NCI-H1105 treated with DMSO at 0.1 percent for 48 hours (cell line): ENCODE measurements around the gene PEX14.

Experiments used
- DNase-seq: peaks from one replicate; lab custom pipeline; 2025; lab: John Stamatoyannopoulos, UW

PEX14 gene

DNA sequence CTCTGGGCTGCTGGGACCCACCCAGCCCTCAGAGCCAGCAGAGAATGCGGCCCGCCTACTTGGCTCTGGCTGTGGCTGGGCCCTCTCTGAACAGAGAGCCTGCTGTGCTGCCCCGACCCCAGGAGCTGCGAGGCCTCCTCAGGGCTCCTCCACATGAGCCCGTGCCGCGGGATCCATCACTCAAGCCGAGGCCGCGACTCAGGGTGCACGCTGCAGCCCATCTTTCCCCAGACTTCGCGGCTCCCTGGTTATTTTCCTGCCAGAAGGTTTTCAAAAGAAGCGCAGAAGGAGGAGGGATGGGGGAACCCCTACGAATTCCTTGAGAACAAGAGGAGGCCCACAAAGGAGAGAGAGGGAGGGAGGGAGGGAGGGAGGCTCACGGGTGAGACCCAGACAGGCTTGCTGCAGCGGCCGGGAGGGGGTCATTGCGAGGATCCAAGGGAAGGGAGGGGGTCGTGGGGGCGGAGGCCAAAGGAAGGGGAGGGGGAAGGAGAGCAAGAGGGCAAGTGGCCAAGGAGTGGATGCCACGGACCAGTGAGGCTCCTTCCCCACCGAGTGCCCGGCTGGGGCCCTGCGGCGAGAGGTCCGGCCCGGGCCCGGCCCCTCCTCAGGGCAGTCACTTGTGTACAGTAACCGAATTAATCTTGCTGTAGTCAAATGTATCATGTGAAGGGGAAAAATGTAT lies 174.9 kb downstream of the PEX14 start:
- DNase-seq: no peak

GRCh38 chr1:10650556-10651388 lies 176.0 kb downstream of the PEX14 start:
- no peak for DNase-seq

GRCh38 chr1:10651389-10651766 lies 176.6 kb downstream of the PEX14 start:
- DNase-seq: no peak

DNA sequence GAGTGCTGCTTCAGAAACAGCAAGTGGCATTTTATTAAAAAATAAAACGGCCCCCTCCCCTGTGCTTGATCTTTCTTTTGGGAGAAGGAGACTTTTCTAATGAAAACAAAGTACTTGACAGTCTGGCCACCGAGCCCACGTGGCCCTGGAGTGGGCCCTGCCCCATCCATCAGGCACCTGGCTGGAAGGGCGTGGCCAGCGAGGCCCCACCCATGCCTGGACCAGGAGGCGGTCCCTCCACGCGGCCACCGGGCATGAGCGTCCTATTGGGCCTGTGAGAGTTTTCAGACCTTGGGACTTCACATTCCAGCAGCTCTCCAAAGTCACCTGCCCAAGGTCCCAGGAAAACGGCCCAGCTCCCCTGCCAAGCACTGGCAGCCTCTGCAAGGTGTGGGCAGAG lies 177.0 kb downstream of the PEX14 start:
- DNase-seq: no peak

DNA sequence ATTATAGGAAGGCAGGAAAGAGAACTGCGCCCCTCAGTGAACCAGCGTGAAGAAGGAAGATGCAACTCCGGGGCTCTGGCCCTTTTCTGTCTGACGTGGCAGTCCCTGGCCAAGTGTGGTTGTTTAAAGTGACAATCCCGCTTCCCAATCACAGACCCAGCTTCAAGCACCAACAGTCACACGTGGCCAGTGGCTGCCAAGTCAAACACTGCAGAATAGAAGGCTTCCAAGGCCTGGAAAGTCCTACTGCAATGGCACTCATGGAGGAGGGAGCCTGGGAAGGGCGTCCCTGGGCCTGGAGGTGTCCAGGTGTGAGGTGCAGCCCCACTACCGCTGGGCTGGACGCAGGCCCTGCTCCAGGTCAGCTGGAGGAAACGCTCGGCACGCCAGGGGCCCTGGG lies 177.9 kb downstream of the PEX14 start:
- no peak for DNase-seq

DNA sequence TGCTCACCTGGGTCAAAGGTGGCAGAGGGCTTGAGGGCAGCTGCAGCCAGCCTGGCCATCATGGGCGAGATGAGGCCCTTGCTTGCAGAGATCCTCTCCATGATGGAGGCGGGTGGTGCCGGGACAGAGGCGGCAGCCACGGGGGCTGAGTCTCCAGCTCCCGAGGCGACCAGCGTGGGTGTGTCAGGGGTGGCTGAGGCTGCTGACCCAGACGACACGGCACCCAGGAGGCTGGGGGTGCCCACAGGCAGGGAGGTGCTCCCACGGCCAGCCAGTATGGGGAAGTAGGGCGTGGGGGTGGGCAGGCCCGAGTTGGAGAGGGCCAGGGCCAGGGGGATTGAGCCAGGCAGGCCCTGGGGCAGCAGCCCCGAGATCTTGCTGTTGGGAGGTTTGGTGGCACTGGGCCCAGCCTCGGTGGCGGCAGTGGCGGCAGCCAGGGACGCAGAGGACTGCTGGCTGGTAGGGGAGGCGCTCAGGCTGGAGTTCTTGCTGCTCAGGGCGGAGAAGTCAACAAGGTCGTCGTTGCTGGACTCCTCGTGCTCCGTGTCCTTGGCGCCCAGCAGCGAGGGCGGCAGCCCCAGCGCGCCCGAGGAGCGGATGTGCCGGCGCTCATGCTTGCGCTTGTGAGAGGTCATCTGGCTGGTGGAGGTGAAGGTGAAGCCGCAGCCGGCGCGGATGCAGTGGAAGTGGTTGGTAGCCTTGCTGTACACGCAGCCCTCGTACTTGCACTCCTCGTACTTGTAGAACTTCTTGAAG lies 178.8 kb downstream of the PEX14 start:
- no peak for DNase-seq

GRCh38 chr1:10655002-10655401 lies 180.3 kb downstream of the PEX14 start:
- DNase-seq: no peak

GRCh38 chr1:10656431-10656830 lies 181.7 kb downstream of the PEX14 start:
- DNase-seq: no peak

- no peak for DNase-seq
Measured at GRCh38 chr1:10657088-10657847, 182.5 kb downstream of the PEX14 start.

DNA sequence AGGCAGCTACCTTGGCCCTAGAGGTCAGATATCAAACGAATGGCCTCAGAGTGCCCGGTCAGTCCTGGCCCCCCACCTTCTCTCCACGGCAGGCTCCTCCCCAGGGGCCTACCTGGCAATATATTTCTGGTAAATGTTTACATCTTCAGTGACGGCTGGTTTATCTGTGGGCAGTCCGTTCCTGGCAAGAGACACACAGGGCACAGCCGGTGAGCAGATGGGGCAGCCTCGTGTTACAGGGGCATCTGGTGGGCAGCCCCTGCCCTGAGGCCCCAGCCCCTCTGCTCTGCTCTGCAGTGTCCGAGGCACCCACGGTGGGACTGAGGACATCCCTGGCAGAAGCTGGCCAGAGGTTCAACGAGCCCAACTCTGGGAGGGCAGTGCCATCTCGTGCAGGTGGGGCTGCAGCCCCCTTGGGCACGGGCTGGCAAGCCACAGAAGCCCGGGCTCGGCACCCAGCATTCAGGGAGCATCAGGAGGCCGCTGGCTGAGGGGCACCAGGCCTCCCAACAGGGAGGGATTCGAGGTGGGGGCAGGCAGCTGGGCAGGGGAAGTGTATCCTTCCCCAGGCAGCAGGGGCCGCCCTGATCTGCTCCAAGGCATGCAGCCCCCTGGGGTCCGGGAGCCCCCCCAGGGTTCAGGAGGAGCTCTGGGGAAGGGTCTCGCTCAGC lies 183.8 kb downstream of the PEX14 start:
- no peak for DNase-seq

DNA sequence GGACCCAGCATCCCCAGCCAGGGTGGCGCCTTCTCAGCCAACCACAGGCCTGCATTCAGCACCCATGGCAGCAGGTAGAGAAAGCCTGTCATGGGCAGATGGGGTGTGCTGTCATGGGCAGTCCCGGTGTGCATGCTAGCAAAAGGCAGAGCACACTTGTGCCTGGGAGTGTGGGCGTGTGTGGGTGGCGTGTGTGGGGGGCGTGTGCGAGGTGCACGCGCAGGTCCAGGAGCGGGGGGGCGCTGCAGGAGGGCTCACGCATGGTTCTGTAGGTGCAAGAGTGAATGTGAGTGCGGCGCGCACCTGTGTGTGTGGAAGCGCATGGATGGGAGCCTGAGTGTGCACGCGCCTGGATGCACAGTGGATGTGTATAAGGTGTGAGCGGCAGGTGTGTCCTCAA lies 184.5 kb downstream of the PEX14 start:
- DNase-seq: no peak

DNA sequence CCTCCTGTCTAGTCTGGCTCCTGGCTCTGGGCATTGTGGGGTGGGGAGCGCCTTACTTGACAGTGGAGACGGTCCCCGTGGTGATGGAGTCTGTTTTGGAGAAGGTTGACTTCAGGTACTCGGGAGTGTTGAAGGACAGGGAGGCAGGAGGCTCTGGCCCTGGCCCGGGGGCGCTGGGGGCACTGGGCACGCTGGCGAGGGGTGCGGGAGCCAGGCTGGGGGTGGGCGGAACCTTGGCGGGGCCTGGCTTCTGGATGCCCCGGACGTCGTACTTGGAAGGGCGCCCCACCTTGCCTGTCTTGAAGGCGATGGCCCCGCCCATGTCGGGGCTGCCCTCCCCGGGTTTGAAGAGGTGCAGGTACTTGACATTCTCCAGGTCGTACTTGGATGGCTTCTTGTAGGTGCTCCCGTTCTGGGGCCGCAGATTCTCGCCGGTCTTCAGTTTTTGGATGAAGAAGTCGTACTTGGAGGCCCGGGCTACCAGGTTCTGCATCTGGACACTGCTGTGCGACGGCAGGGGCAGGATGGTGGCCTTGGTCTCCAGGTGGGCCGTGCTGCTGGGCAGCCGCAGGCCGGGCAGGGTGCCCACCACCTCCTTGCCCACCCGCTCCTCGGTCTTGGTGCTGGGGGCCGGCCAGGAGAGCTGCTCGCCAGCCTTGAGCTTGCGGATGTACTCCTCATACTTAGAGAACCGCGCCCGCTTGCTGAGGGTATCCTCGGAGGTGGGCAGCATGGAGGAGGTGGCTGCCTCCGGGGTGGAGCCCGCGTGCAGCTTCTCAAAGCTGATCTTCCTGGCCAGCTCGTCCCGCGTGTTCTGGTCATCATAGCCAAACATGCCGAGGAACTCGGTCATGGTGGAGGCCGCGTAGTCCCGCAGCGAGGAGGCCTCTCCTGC lies 185.1 kb downstream of the PEX14 start:
- DNase-seq: no peak

DNA sequence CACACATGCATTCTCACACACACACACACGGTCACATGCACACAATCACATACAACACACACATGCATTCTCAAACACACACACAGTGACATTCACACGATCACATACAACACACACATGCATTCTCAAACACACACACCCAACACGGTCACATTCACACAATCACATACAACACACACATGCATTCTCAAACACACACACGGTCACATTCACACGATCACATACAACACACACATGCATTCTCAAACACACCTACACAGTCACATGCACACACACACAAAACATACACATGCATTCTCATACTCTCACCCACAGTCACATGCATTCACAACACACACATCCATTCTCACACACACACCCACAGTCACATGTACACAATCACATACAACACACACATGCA lies 186.7 kb downstream of the PEX14 start:
- no peak for DNase-seq

- no peak for DNase-seq
Measured at GRCh38 chr1:10662090-10662688, 187.4 kb downstream of the PEX14 start.

DNA sequence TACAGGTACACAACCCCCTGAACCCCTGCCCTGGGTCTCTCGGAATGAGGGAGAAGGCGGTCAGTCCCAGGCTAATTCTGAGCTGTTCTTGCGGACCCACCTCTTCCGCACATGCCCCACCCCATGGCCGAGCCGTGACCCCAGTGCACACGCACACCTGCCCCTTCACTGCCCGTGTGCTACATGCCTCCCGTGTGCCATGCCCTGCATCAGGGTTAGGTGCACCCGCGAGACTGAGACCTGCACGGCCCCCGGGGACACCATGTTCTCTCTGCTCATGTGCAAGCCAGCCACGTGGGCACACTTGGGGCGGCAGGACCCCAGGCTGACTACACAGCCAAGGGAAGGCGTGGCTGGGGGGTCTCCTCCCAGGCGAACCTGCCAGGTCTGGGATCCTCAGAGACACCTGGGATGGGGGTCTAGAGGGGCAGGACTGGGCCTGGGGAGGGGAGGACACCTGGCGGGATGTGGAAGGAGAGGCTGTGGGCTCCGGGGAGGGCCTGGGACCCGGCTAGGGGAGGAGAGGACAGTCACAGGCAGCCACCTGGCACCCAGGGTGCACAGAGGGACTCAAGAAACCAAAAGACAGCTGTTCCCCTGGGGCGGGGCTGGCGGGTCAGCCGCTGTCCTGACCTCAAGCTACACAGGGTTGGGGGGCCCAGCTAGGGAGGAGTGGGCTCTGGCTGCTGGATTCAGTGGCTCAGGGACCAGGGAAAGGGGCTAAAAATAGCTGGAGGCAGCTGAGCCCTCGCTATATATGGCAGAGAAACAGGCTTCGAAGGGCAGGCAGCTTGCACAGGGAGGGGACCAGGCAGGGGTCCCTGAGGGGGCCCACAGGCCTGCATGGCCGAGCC lies 188.3 kb downstream of the PEX14 start:
- DNase-seq: no peak

GRCh38 chr1:10663678-10664035 lies 188.9 kb downstream of the PEX14 start:
- DNase-seq: no peak

GRCh38 chr1:10664251-10664650 lies 189.5 kb downstream of the PEX14 start:
- DNase-seq: no peak

DNA sequence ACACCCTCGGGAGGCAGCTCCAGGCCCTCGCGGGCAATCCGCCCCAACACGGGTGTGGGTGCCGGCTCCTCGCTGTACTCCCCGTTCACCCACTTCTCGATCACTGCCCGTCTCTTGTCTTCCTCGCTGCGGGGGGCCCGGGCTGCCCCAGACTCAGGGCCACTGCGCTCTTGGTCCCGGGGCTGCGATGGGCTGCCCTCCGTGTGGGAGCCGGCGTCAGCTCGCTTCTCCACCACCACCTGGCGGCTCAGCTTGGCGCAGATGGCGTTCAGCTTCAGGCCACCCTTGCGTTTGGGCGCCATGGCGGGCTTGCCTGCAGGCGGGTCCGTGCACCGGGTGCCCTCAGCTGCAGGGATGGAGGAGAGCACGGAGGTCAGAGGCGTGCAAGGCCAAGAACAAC lies 190.5 kb downstream of the PEX14 start:
- DNase-seq: no peak
